Coronary artery (tissue), 2 donors: Measurements from ENCODE around the gene MRPL23.

Source experiments
- DNase-seq: peaks from one replicate; pipeline ENCODE4 v3.0.0-alpha.2; 2017; ENCODE audit warnings: low spot score
- H3K27ac ChIP-seq, 2 donors: fragments of 200-600 bp; sonication (generic); one replicate each; pipeline ENCODE4 v1.5.1; 2016 to 2019
- H3K4me3 ChIP-seq: fragments of 200-600 bp; sonication (generic); 2 replicates; pipeline ENCODE4 v1.5.1; 2016; ENCODE audit warnings: mild to moderate bottlenecking, moderate library complexity
- TF ChIP-seq, protein P1 (sequence below): fragments of 200-600 bp; sonication (generic); IDR thresholded peaks from one replicate; pipeline ENCODE4 v1.5.1; 2019; ENCODE audit warnings: antibody characterized with exemption

Gene MRPL23

DNA sequence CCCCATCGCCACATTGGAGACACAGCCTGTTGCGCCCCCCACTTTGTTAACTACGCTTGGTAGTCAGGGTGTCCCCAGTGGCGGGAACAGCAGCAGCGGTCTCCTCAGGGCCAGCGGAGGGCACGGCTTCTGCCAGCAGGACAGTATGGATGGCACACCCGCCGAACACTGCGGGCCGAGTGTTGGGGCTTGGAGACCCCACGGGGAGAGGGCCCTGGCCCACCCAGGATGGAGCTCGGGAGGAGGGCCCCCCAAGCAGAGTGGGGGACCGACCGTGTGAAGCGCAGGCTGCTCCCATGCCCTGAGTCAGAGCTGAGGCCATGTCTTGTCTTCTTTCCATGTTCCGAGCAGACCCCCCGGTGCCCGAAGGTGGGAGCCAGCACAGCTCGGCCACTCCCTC is 17.8 kb downstream of the MRPL23 start:
- Histone ChIP-seq H3K4me3 (no peak overlapping the region), H3K27ac (no peak overlapping the region)
- TF ChIP-seq, protein P1, sequence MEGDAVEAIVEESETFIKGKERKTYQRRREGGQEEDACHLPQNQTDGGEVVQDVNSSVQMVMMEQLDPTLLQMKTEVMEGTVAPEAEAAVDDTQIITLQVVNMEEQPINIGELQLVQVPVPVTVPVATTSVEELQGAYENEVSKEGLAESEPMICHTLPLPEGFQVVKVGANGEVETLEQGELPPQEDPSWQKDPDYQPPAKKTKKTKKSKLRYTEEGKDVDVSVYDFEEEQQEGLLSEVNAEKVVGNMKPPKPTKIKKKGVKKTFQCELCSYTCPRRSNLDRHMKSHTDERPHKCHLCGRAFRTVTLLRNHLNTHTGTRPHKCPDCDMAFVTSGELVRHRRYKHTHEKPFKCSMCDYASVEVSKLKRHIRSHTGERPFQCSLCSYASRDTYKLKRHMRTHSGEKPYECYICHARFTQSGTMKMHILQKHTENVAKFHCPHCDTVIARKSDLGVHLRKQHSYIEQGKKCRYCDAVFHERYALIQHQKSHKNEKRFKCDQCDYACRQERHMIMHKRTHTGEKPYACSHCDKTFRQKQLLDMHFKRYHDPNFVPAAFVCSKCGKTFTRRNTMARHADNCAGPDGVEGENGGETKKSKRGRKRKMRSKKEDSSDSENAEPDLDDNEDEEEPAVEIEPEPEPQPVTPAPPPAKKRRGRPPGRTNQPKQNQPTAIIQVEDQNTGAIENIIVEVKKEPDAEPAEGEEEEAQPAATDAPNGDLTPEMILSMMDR, result no peak
- no peak for DNase-seq

DNA sequence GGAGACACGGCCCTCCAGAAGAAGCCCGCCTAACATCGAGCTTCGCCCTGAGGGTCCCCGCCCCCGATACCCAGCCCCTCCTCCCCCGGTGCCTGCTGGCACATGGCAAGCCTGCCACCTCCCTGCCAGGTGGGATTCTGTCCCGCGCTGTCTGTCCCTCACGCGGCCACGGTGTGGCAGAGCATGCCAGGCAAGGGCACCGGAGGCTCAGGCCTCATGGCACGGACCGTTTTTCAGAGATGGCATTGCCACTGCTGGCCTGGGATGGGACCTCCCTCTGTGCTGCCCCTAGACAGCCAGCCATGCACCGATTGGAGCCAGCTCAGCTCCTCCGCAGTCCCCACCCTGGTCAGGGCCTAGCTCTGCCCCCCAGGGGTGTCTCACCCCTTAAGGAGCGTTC is 19.4 kb downstream of the MRPL23 start:
- DNase-seq, result no peak
- H3K4me3 ChIP-seq, result no peak overlapping the region
- H3K27ac ChIP-seq, result no peak overlapping the region
- TF ChIP-seq, protein P1, result no peak

DNA sequence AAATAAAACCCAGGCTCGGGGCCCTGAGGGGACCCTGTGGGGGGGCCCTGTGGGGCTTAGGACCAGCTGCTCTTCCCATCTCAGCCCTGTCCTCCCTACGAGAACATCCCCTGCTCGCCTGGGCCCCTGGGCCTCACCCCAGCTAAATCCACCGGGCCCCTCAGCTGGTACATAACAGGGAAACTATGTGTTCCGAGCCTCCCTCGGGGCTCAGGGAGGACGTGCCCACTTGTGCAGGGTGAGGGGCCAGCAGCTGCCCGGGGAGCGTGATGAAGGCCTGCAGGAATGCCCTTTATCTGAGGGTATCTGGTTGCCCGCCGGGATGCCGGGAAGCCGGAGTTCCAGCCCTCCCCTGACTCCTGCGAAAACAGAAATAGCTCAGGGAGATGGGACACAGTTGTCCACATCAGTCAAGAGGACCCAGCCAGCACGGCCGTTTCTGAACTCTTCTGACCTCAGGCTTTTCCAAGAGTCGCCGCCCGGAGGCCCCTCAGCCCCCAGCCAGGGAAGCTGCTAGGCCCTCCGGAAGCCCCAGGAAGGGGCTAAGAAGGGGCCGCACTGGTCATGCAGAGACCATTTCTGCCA is 20.6 kb downstream of the MRPL23 start:
- TF ChIP-seq, protein P1, result no peak
- Histone ChIP-seq H3K27ac (no peak overlapping the region), H3K4me3 (no peak overlapping the region)
- DNase-seq, result no peak

DNA sequence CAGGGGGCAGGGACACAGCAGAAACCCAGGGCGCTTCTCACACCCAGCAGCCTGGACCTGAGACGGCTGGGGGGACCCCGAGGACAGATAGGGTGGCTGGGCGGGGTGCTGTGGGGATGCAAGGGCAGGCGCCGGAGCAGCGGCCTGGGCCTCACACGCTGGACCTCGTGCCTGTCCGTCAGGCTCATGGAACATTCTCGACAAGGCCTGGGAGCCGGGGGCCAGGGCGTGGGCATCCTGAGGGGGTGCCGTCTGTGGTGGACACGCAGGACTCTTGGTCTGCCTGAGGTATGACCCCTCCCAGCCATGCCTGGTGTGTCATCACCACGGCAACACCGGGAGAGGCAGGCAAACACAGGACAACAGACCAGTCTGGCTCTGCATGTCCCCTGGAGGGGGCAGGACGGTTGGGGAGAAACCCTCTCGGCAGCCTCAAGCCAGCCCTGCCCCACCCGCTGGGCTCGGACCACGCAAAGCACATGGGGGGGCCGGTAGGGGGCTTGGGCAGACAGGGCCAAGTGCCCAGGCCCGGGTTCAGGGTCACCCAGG is 21.4 kb downstream of the MRPL23 start:
- no peak overlapping the region for H3K4me3 ChIP-seq
- TF ChIP-seq, protein P1, result no peak
- no peak overlapping the region for H3K27ac ChIP-seq
- no peak for DNase-seq

DNA sequence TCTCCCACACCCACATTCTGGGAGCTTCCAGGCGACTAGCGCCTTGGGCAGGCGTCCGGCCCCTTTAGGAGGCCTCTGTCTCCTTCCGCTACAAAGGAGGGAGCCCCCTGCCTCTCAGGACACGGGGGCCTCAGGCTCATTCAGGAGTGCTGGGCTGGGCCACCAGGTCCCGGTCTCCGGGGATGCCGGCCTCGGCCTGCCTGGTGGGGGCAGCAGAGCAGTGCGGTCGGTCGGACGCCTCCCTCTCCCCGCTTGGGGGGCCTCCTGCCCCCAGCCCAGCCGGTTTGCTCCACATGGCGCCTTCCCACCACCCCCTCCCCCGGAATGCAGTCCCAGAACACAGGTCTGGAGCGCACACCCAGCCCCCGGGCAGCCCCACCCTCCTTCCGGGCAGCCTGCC is 21.9 kb downstream of the MRPL23 start:
- DNase-seq, result no peak
- Histone ChIP-seq H3K27ac (no peak overlapping the region), H3K4me3 (no peak overlapping the region)
- TF ChIP-seq, protein P1, result no peak

DNA sequence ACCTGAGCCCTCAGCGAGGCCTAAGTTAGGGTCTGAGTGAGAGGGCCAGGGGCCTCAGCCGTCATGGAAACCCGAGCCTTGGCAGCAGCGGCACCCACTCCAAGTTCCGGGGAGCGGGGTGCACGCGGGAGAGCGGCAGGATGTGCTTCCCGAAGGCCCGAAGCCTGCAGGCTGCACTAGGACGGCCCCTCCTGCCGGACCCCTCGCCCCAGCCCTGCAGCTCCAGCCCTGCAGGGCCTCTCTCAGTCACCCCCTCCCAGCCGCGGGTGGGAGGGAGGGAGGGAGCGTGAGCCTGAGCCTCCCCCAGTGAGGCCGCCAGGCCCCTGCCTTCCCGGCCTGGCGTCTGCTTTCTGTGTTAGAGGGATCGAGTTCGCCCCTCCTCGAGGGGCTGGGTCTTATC is 22.6 kb downstream of the MRPL23 start:
- DNase-seq, result no peak
- H3K27ac ChIP-seq, result no peak overlapping the region
- no peak overlapping the region for H3K4me3 ChIP-seq
- TF ChIP-seq, protein P1, result no peak

DNA sequence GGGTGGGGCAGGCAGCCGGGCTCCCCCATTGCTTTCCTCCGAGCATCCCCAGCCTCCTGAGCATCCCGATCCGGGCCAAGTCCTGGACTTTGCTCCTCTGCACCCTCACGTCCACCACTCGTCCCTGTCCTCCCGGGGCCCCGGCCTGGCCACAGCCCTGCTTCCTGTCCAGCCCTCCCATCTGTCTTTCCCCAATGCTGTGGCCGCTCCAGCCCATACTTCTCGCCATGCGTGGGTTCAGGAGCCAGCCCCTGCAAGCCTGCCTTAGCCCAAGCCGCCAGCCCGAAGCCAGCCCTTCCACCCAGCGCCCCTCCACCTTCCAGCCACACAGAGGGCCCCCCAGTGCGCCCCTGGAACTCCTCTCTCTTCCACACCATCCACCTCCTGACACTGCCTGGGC is 23.8 kb downstream of the MRPL23 start:
- TF ChIP-seq, protein P1, result no peak
- no peak for DNase-seq
- H3K27ac ChIP-seq, result no peak overlapping the region
- no peak overlapping the region for H3K4me3 ChIP-seq
